K562 (cell line): ENCODE measurements around the gene DCTN2. TPM values are rescaled to one million over a fixed set of nuclear protein-coding genes. Genes with fewer than 3 reads are reported as not detected.
A peak's percentile ranks its signal among the peaks of the same experiment; 100 is the strongest.

Source experiments
- AFF4 ChIP-seq: sonication (generic); formaldehyde crosslinking; IDR thresholded peaks from 2 replicates; pipeline ENCODE4 v1.8.0; 2023; ENCODE audit warnings: mild to moderate bottlenecking, missing genetic modification reagents
- BCOR ChIP-seq: fragments of 450-650 bp; IDR thresholded peaks from 2 replicates; pipeline ENCODE4 v1.6.1; 2016
- CBX3 ChIP-seq, 2 experiments: IDR thresholded peaks; 1 replicate in 1 of 2; 2 replicates in 1 of 2; pipeline ENCODE4 v1.6.1; 2012; ENCODE audit warnings: inconsistent platforms in 2 of 2, low read length in 2 of 2, borderline replicate concordance in 1 of 2, control low read depth in 1 of 2
- CEBPB ChIP-seq: fragments of 450-650 bp; IDR thresholded peaks from 2 replicates; pipeline ENCODE4 v1.6.1; 2016; ENCODE audit warnings: missing genetic modification characterization, missing compliant biosample characterization
- CHD4 ChIP-seq: fragments of 200-600 bp; sonication (generic); IDR thresholded peaks from 3 replicates; pipeline ENCODE4 v1.6.1; 2012; ENCODE audit warnings: low read depth, mild to moderate bottlenecking, mixed read lengths, low read length, inconsistent platforms; ENCODE audit not compliant: insufficient read depth, insufficient replicate concordance, poor library complexity, severe bottlenecking
- DMBX1 ChIP-seq: fragments of 250-450 bp; sonication (Bioruptor Pico); IDR thresholded peaks from 2 replicates; pipeline ENCODE4 v1.8.0; 2022; ENCODE audit warnings: inconsistent platforms, mild to moderate bottlenecking, moderate library complexity, borderline replicate concordance
- FOSL1 ChIP-seq: fragments of 200-800 bp; sonication (Bioruptor generic); conservative IDR thresholded peaks from 2 replicates; pipeline ENCODE4 v1.6.1; 2016; ENCODE audit warnings: missing genetic modification characterization, missing compliant biosample characterization
- HDAC1 ChIP-seq, 2 experiments: fragments of 450-650 bp; IDR thresholded peaks; 2 replicates each; pipeline ENCODE4 v1.6.1; 2016 to 2017; ENCODE audit warnings: inconsistent platforms in 1 of 2, mild to moderate bottlenecking in 1 of 2, moderate library complexity in 1 of 2
- JUN ChIP-seq, 2 experiments: sonication (generic) in 1 of 2; formaldehyde crosslinking in 1 of 2; IDR thresholded peaks; 2 replicates each; pipeline versions ENCODE4 v1.6.1 to v1.8.0; 2012 to 2022; ENCODE audit warnings: borderline replicate concordance in 2 of 2, mild to moderate bottlenecking in 2 of 2, improper control_type of control experiment in 1 of 2, low read depth in 1 of 2, low read length in 1 of 2, missing genetic modification reagents in 1 of 2
- MXI1 ChIP-seq: IDR thresholded peaks from 2 replicates; pipeline ENCODE4 v1.6.1; 2011; ENCODE audit warnings: low read depth, mild to moderate bottlenecking, improper control_type of control experiment, low read length
- NBN ChIP-seq: fragments of 450-650 bp; IDR thresholded peaks from 2 replicates; pipeline ENCODE4 v1.6.1; 2016; ENCODE audit warnings: low read depth, mild to moderate bottlenecking
- NFE2 ChIP-seq: IDR thresholded peaks from 2 replicates; pipeline ENCODE4 v1.6.1; 2014; ENCODE audit warnings: antibody characterized with exemption, low read depth
- NFRKB ChIP-seq: fragments of 450-650 bp; IDR thresholded peaks from 2 replicates; pipeline ENCODE4 v1.6.1; 2016; ENCODE audit warnings: low read depth
- NONO ChIP-seq, 2 experiments: fragments of 200-400 bp in 1 of 2; fragments of 450-650 bp in 1 of 2; formaldehyde crosslinking in 1 of 2; IDR thresholded peaks; 2 replicates each; pipeline ENCODE4 v1.6.1; 2017; ENCODE audit warnings: low read depth in 2 of 2, mild to moderate bottlenecking in 2 of 2, moderate library complexity in 2 of 2, low read length in 1 of 2
- NR2C2 ChIP-seq, 2 experiments: fragments of 200-800 bp in 1 of 2; sonication (Bioruptor generic) in 1 of 2; sonication (generic) in 1 of 2; formaldehyde crosslinking in 1 of 2; IDR thresholded peaks; 2 replicates each; pipeline versions ENCODE4 v1.6.1 to v1.8.0; 2016 to 2022; ENCODE audit warnings: mild to moderate bottlenecking in 1 of 2, missing compliant biosample characterization in 1 of 2, missing genetic modification characterization in 1 of 2, missing genetic modification reagents in 1 of 2
- STAT5A ChIP-seq: IDR thresholded peaks from 2 replicates; pipeline ENCODE4 v1.6.1; 2012; ENCODE audit warnings: low read length, inconsistent platforms, borderline replicate concordance
- STAT6 ChIP-seq: sonication (generic); formaldehyde crosslinking; IDR thresholded peaks from 2 replicates; pipeline ENCODE4 v1.8.1; 2023; ENCODE audit warnings: mild to moderate bottlenecking, missing genetic modification reagents
- XRCC5 ChIP-seq: fragments of 200-400 bp; formaldehyde crosslinking; IDR thresholded peaks from 2 replicates; pipeline ENCODE4 v1.6.1; 2017; ENCODE audit warnings: low read depth, mild to moderate bottlenecking, low read length
- ZBTB1 ChIP-seq: sonication (generic); formaldehyde crosslinking; IDR thresholded peaks from 2 replicates; pipeline ENCODE4 v1.8.1; 2023; ENCODE audit warnings: missing genetic modification reagents, low read depth, mild to moderate bottlenecking, borderline replicate concordance
- ZEB2 ChIP-seq: fragments of 450-650 bp; IDR thresholded peaks from 2 replicates; pipeline ENCODE4 v1.6.1; 2016
- ZFP1 ChIP-seq: fragments of 450-650 bp; formaldehyde crosslinking; IDR thresholded peaks from 2 replicates; pipeline ENCODE4 v1.4.0; 2020; ENCODE audit warnings: mild to moderate bottlenecking, mixed read lengths
- ZNF263 ChIP-seq: sonication (generic); formaldehyde crosslinking; IDR thresholded peaks from 2 replicates; pipeline ENCODE4 v1.8.0; 2022; ENCODE audit warnings: mild to moderate bottlenecking, missing genetic modification reagents, borderline replicate concordance
- ZNF696 ChIP-seq: fragments of 250-450 bp; sonication (Bioruptor Pico); conservative IDR thresholded peaks from 2 replicates; pipeline ENCODE4 v1.4.0; 2020; ENCODE audit warnings: mild to moderate bottlenecking, moderate library complexity
- polyA plus RNA-seq, 8 experiments: library from polyadenylated mRNA; depleted of rRNA in 4 of 8; stranded (reverse) in 5 of 8; unstranded in 3 of 8; fragments of >200 nt; fragmentation: Nextera tagmentation in 2 of 8; fragmentation: Illumina TruSeq in 1 of 8; extraction: Ambion mirVana in 2 of 8; extraction: Trizol in 1 of 8; gene quantifications; 2 replicates each; pipeline versions ENCODE4 v1.2.1 to v1.2.3, GENCODE V29; 2011 to 2014; ENCODE audit warnings: inconsistent platforms in 1 of 8, missing spikeins in 1 of 8
- total RNA-seq, 7 experiments: library from RNA; depleted of rRNA in 6 of 7; stranded (reverse); fragments of >200 nt in 6 of 7; fragmentation: Illumina TruSeq in 2 of 7; extraction: Trizol in 2 of 7; gene quantifications; 2 replicates each; pipeline versions ENCODE4 v1.2.1 to v1.2.3, GENCODE V29; 2011 to 2021; ENCODE audit warnings: low replicate concordance in 1 of 7

Gene DCTN2
- total and polyA plus RNA-seq, 9 of the 15 experiments (the other 6 are each of a cell fraction or from before 2014, with no cell fraction given) = 43.6 to 270 (median 125) TPM

GRCh38 chr12:57552835-57553313, 5.9 kb upstream of the DCTN2 start (continued):
- TF ChIP-seq NBN (no peak), DMBX1 (peak; percentile 53; the same call in 1 of the 2 replicates), NFE2 (peak; percentile 50), ZFP1 (CRISPR knock-in tag) (no peak), ZEB2 (no peak), ZNF263 (no peak), MXI1 (no peak), NONO (IDR thresholded peaks at IDR 0.05; ENCODE audit: low read depth in 2 of 2, low read length in 1 of 2) (no peak), BCOR (no peak), STAT5A (peak; percentile 64; the same call in 1 of the 2 replicates), CHD4 (no peak), STAT6 (CRISPR knock-in tag) (no peak), ZNF696 (CRISPR knock-in tag) (no peak), FOSL1 (tag) (peak; percentile 71), NR2C2 (CRISPR knock-in tag; IDR thresholded peaks at IDR 0.05) (no peak), NR2C2 (tag; IDR thresholded peaks at IDR 0.05) (no peak), ZBTB1 (0 out of 2 replicates have a peak, but pooled peaks have one; percentile 25), CBX3 (IDR thresholded peaks at IDR 0.05; ENCODE audit: borderline replicate concordance in 1 of 2, low read length in 2 of 2) (peak in 1 of 2 experiments; percentile 25; a peak in 1 of 3 replicates), CEBPB (no peak), XRCC5 (no peak), JUN (IDR thresholded peaks at IDR 0.05; ENCODE audit: borderline replicate concordance, low read depth, low read length) (no peak), JUN (CRISPR knock-in tag; IDR thresholded peaks at IDR 0.05; ENCODE audit: borderline replicate concordance) (peak; percentile 57; the same call in 1 of the 2 replicates), NFRKB (peak; percentile 75; the same call in 1 of the 2 replicates), HDAC1 (IDR thresholded peaks at IDR 0.05) (no peak), AFF4 (0 out of 2 replicates have a peak, but pooled peaks have one; percentile 39)
